ENCODE results near the gene TIMP4. TPM values are rescaled to one million over a fixed set of nuclear protein-coding genes. Genes with fewer than 3 reads are reported as not detected.

Gene TIMP4
- total and polyA plus RNA-seq, 2 donors (not counting 1 experiment from before 2014, with no cell fraction given) = not detected

GRCh38 chr3:12155264-12155663 is 3.4 kb downstream of the TIMP4 start:
- Mint-ChIP-seq H3K4me3 (no peak overlapping the region), H3K4me1 (peaks cover 1% of the 10 kb centered on the region), H3K27me3 (peaks cover 44% of the 10 kb centered on the region), H3K9me3 (ENCODE audit: insufficient read depth) (no peaks in the 10 kb centered on the region), H3K27ac (no peak overlapping the region)
- intact Hi-C loops (cut with micrococcal nuclease) = no loop called here
- DNase-seq (no peak), ATAC-seq (ENCODE audit: low read depth) (no peak)
- H3K79me2 ChIP-seq (ENCODE audit: control insufficient read depth, insufficient read depth, low read length) = no peaks in the 10 kb centered on the region
- no peak overlapping the region for H3K4me2 ChIP-seq (replicated peaks; ENCODE audit: low read depth, low read length, poor library complexity, severe bottlenecking)
- no peak overlapping the region for H3K4me3 ChIP-seq (ENCODE audit: control extremely low read depth in 1 of 5, extremely low read depth in 1 of 5, insufficient read depth in 1 of 5, low read depth in 2 of 5, low read length in 4 of 5)
- ChIA-PET POLR2A (no interaction called here), CTCF (interaction anchor here (1.3 to 1.5 kb wide), 2 partner anchors 21 to 36 kb away, joined by 3 read pairs; no protein-coding TSS in a partner anchor)
- H3K36me3 ChIP-seq (replicated peaks in 1 of 2; ENCODE audit: control extremely low read depth in 1 of 2, control insufficient read depth in 1 of 2, extremely low read depth in 1 of 2, insufficient read depth in 2 of 2, low read length in 1 of 2) = no peaks in the 10 kb centered on the region
- peaks cover 0 to 28% (median 4%) of the 10 kb centered on the region in 4 experiments for H3K27me3 ChIP-seq (replicated peaks in 1 of 4; ENCODE audit: control extremely low read depth in 1 of 4, control insufficient read depth in 3 of 4, insufficient read depth in 4 of 4, low read length in 3 of 4)
- no peaks in the 10 kb centered on the region for H3K9me3 ChIP-seq (ENCODE audit: control extremely low read depth in 1 of 3, control insufficient read depth in 2 of 3, insufficient read depth in 1 of 3, low read length in 2 of 3)
- H3K9ac ChIP-seq (ENCODE audit: low read length) = no peak overlapping the region
- H4K20me1 ChIP-seq (ENCODE audit: control insufficient read depth, insufficient read depth, low read length, poor library complexity, severe bottlenecking) = no peaks in the 10 kb centered on the region
- no peak overlapping the region for H3K27ac ChIP-seq (ENCODE audit: low read length in 2 of 2)
- TF ChIP-seq CTCF (IDR thresholded peaks at IDR 0.05) (no peak), EZH2 (IDR thresholded peaks at IDR 0.05; ENCODE audit: borderline replicate concordance, insufficient read depth, low read depth, low read length, poor library complexity, severe bottlenecking) (no peak)
- no peak overlapping the region for H2AFZ ChIP-seq (ENCODE audit: insufficient read depth, low read depth, low read length, poor library complexity, severe bottlenecking)
- no peaks in the 10 kb centered on the region for H3K4me1 ChIP-seq (ENCODE audit: control insufficient read depth in 2 of 2, insufficient read depth in 2 of 2, low read length in 2 of 2)

- Mint-ChIP-seq H3K27me3 (peaks cover 43% of the 10 kb centered on the region), H3K27ac (no peak overlapping the region), H3K9me3 (ENCODE audit: insufficient read depth) (no peaks in the 10 kb centered on the region), H3K4me3 (no peak overlapping the region), H3K4me1 (peaks cover 1% of the 10 kb centered on the region)
- ATAC-seq (ENCODE audit: low read depth) (no peak), DNase-seq (no peak)
- Histone ChIP-seq H4K20me1 (ENCODE audit: control insufficient read depth, insufficient read depth, low read length, poor library complexity, severe bottlenecking) (no peaks in the 10 kb centered on the region), H3K27ac (ENCODE audit: low read length in 2 of 2) (no peak overlapping the region), H3K4me3 (ENCODE audit: control extremely low read depth in 1 of 5, extremely low read depth in 1 of 5, insufficient read depth in 1 of 5, low read depth in 2 of 5, low read length in 4 of 5) (no peak overlapping the region), H3K4me2 (replicated peaks; ENCODE audit: low read depth, low read length, poor library complexity, severe bottlenecking) (no peak overlapping the region), H3K27me3 (replicated peaks in 1 of 4; ENCODE audit: control extremely low read depth in 1 of 4, control insufficient read depth in 3 of 4, insufficient read depth in 4 of 4, low read length in 3 of 4) (peaks cover 0 to 26% (median 4%) of the 10 kb centered on the region in 4 experiments), H3K36me3 (replicated peaks in 1 of 2; ENCODE audit: control extremely low read depth in 1 of 2, control insufficient read depth in 1 of 2, extremely low read depth in 1 of 2, insufficient read depth in 2 of 2, low read length in 1 of 2) (no peaks in the 10 kb centered on the region), H3K79me2 (ENCODE audit: control insufficient read depth, insufficient read depth, low read length) (no peaks in the 10 kb centered on the region), H3K9me3 (ENCODE audit: control extremely low read depth in 1 of 3, control insufficient read depth in 2 of 3, insufficient read depth in 1 of 3, low read length in 2 of 3) (no peaks in the 10 kb centered on the region), H3K9ac (ENCODE audit: low read length) (no peak overlapping the region), H3K4me1 (ENCODE audit: control insufficient read depth in 2 of 2, insufficient read depth in 2 of 2, low read length in 2 of 2) (no peaks in the 10 kb centered on the region), H2AFZ (ENCODE audit: insufficient read depth, low read depth, low read length, poor library complexity, severe bottlenecking) (no peak overlapping the region)
- TF ChIP-seq CTCF (IDR thresholded peaks at IDR 0.05) (no peak), EZH2 (IDR thresholded peaks at IDR 0.05; ENCODE audit: borderline replicate concordance, insufficient read depth, low read depth, low read length, poor library complexity, severe bottlenecking) (no peak)
- POLR2A ChIA-PET = no interaction called here
- 100% methylated on average over 1 of the region's 1 CpG for WGBS (ENCODE audit: insufficient coverage)
- CTCF ChIA-PET = interaction anchor here (1.5 kb wide), 1 partner anchor 35 kb away, joined by 3 read pairs; no protein-coding TSS in a partner anchor
- intact Hi-C loops (cut with micrococcal nuclease) = no loop called here
Measured at GRCh38 chr3:12154151-12154550, 4.6 kb downstream of the TIMP4 start.
